ENCODE measurements around the gene SMC2. TPM values are rescaled to one million over a fixed set of nuclear protein-coding genes. Genes with fewer than 3 reads are reported as not detected.

SMC2 gene
- total and polyA plus RNA-seq, 2 donors (not counting 3 experiments of a cell fraction or from before 2014, with no cell fraction given) = 5.3 to 34.1 TPM

GRCh38 chr9:104073770-104074133 lies 20.4 kb upstream of the SMC2 start:
- H2AFZ ChIP-seq (ENCODE audit: low read depth, low read length) = no peak overlapping the region
- no peaks in the 10 kb centered on the region for H3K9me3 ChIP-seq (replicated peaks; ENCODE audit: control insufficient read depth, insufficient read depth, low read length)
- H3K36me3 ChIP-seq (ENCODE audit: control insufficient read depth in 2 of 2, extremely low read depth in 1 of 2, insufficient read depth in 2 of 2, low read length in 2 of 2) = no peaks in the 10 kb centered on the region
- dilution Hi-C loops (cut with MboI; ENCODE audit: extremely low pct_ligation_motif_present, low sequenced_read_pairs) (no loop called here), intact Hi-C loops (cut with micrococcal nuclease) (no loop called here)
- ChIA-PET CTCF (no interaction called here), POLR2A (no interaction called here)
- H4K20me1 ChIP-seq (replicated peaks; ENCODE audit: control insufficient read depth, extremely low read depth, insufficient read depth, low read length) = no peaks in the 10 kb centered on the region
- no peak overlapping the region for H3K27ac ChIP-seq (ENCODE audit: insufficient read depth, low read depth, low read length)
- H3K79me2 ChIP-seq (ENCODE audit: control insufficient read depth, insufficient read depth, low read length) = no peaks in the 10 kb centered on the region
- DNase-seq (ENCODE audit: low read depth, low spot score) (no peak), FAIRE-seq (no peak)
- H3K4me1 ChIP-seq (ENCODE audit: control insufficient read depth, extremely low read depth, insufficient read depth, low read length) = no peaks in the 10 kb centered on the region
- TF ChIP-seq POLR2AphosphoS5 (IDR thresholded peaks at IDR 0.05; ENCODE audit: insufficient read depth, low read depth, low read length) = no peak
- TF ChIP-seq, protein P1, sequence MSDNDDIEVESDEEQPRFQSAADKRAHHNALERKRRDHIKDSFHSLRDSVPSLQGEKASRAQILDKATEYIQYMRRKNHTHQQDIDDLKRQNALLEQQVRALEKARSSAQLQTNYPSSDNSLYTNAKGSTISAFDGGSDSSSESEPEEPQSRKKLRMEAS (IDR thresholded peaks at IDR 0.05; ENCODE audit: insufficient read depth, insufficient read length) = no peak
- TF ChIP-seq, protein P2, sequence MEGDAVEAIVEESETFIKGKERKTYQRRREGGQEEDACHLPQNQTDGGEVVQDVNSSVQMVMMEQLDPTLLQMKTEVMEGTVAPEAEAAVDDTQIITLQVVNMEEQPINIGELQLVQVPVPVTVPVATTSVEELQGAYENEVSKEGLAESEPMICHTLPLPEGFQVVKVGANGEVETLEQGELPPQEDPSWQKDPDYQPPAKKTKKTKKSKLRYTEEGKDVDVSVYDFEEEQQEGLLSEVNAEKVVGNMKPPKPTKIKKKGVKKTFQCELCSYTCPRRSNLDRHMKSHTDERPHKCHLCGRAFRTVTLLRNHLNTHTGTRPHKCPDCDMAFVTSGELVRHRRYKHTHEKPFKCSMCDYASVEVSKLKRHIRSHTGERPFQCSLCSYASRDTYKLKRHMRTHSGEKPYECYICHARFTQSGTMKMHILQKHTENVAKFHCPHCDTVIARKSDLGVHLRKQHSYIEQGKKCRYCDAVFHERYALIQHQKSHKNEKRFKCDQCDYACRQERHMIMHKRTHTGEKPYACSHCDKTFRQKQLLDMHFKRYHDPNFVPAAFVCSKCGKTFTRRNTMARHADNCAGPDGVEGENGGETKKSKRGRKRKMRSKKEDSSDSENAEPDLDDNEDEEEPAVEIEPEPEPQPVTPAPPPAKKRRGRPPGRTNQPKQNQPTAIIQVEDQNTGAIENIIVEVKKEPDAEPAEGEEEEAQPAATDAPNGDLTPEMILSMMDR (IDR thresholded peaks at IDR 0.05; ENCODE audit: extremely low read depth in 1 of 2, insufficient read depth in 1 of 2, low read depth in 1 of 2, low read length in 2 of 2) = no peak
- no peak for TF ChIP-seq JUN (IDR thresholded peaks at IDR 0.05; ENCODE audit: borderline replicate concordance, insufficient read depth, insufficient read length, low read depth)
- TF ChIP-seq FOS (IDR thresholded peaks at IDR 0.05; ENCODE audit: borderline replicate concordance, insufficient read depth, low read length) = no peak
- no peak for TF ChIP-seq POLR2A (IDR thresholded peaks at IDR 0.05; ENCODE audit: low read depth, low read length)
- TF ChIP-seq EZH2 (IDR thresholded peaks at IDR 0.05; ENCODE audit: borderline replicate concordance, low read depth, low read length, severe bottlenecking) = no peak
- TF ChIP-seq GATA2 (IDR thresholded peaks at IDR 0.05; ENCODE audit: insufficient read depth, insufficient read length, low read depth, low read length) = no peak
- TF ChIP-seq MYC (IDR thresholded peaks at IDR 0.05; ENCODE audit: low read depth, low read length) = no peak
- BruUV-seq (replicated peaks) = no TSS peak
- H3K27me3 ChIP-seq (ENCODE audit: control insufficient read depth in 2 of 2, insufficient read depth in 2 of 2, low read length in 2 of 2) = no peaks in the 10 kb centered on the region
- H3K9ac ChIP-seq (replicated peaks; ENCODE audit: extremely low read depth, insufficient read depth, low read length) = no peak overlapping the region
- H3K4me3 ChIP-seq (replicated peaks in 1 of 3; ENCODE audit: insufficient read depth in 1 of 3, low read depth in 1 of 3, low read length in 3 of 3) = no peak overlapping the region
- no peaks in the 10 kb centered on the region for H3K9me1 ChIP-seq (replicated peaks; ENCODE audit: control insufficient read depth, extremely low read depth, insufficient read depth, low read length)
- H3K4me2 ChIP-seq (ENCODE audit: insufficient read depth, low read length) = no peak overlapping the region

All from endothelial cell of umbilical vein (primary cell).